Endodermal cell (in vitro differentiated cells): ENCODE results near the gene AOPEP. TPM values are rescaled to one million over a fixed set of nuclear protein-coding genes. Genes with fewer than 3 reads are reported as not detected.

Source experiments
- DNase-seq: peaks from one replicate; pipeline ENCODE4 v3.0.0-alpha.2; 2017
- H3K27ac ChIP-seq: 2 replicates; pipeline ENCODE4 v1.5.1; 2013; ENCODE audit warnings: mild to moderate bottlenecking, low read depth, low read length, moderate library complexity
- H3K27me3 ChIP-seq: 2 replicates; pipeline ENCODE4 v1.6.1; 2013; ENCODE audit warnings: mild to moderate bottlenecking, low read length, moderate library complexity; ENCODE audit not compliant: insufficient read depth, control insufficient read depth, poor library complexity, severe bottlenecking
- H3K36me3 ChIP-seq: 2 replicates; pipeline ENCODE4 v1.7.0; 2013; ENCODE audit warnings: mild to moderate bottlenecking, low read length, moderate library complexity; ENCODE audit not compliant: control insufficient read depth, insufficient read depth
- H3K4me1 ChIP-seq: one replicate; pipeline ENCODE4 v1.7.0; 2013; ENCODE audit warnings: low read length; ENCODE audit not compliant: control insufficient read depth, insufficient read depth
- H3K4me3 ChIP-seq: 2 replicates; pipeline ENCODE4 v1.5.1; 2013; ENCODE audit warnings: mild to moderate bottlenecking, low read length, moderate library complexity
- H3K9ac ChIP-seq: 2 replicates; pipeline ENCODE4 v1.6.1; 2013; ENCODE audit warnings: mild to moderate bottlenecking, low read length, moderate library complexity; ENCODE audit not compliant: poor library complexity, severe bottlenecking; ENCODE audit errors: extremely low read depth
- H3K9me3 ChIP-seq: 2 replicates; pipeline ENCODE4 v1.6.1; 2013; ENCODE audit warnings: mild to moderate bottlenecking, low read length, moderate library complexity; ENCODE audit not compliant: control insufficient read depth
- H3K27ac Mint-ChIP-seq: 2 replicates; pipeline ENCODE4 v1.8.0; 2020; ENCODE audit warnings: mixed read lengths
- H3K27me3 Mint-ChIP-seq: 2 replicates; pipeline ENCODE4 v1.8.0; 2021; ENCODE audit warnings: mild to moderate bottlenecking, mixed read lengths; ENCODE audit not compliant: insufficient read depth
- H3K36me3 Mint-ChIP-seq: 2 replicates; pipeline ENCODE4 v1.8.0; 2020; ENCODE audit warnings: low read depth, mixed read lengths
- H3K4me1 Mint-ChIP-seq: 2 replicates; pipeline ENCODE4 v1.8.0; 2020; ENCODE audit warnings: mixed read lengths
- H3K4me3 Mint-ChIP-seq: 2 replicates; pipeline ENCODE4 v1.8.0; 2020; ENCODE audit warnings: mild to moderate bottlenecking, moderate library complexity, mixed read lengths
- H3K9me3 Mint-ChIP-seq: 2 replicates; pipeline ENCODE4 v1.8.0; 2020; ENCODE audit warnings: mild to moderate bottlenecking, mixed read lengths
- CTCF ChIP-seq: fragments of 200-600 bp; sonication (generic); conservative IDR thresholded peaks from 2 replicates; pipeline ENCODE4 v1.5.0; 2021; ENCODE audit warnings: antibody characterized with exemption, mild to moderate bottlenecking
- WGBS, 2 experiments: methylation state at CpG; one replicate each; pipeline versions ENCODE4 v1.1.5 to v1.1.7; 2013; ENCODE audit warnings: missing lambda C conversion rate in 2 of 2, mixed read lengths in 1 of 2; ENCODE audit not compliant: insufficient coverage in 1 of 2, insufficient read length in 1 of 2; 5-methylcytosine and 5-hydroxymethylcytosine counted together
- total RNA-seq, 2 donors: library from RNA; stranded (reverse); fragmentation: NEBNext Ultra II Directional in 1 of 2; extraction: Animal tissue kit (Norgen Biotek cat#: 25700) in 1 of 2; gene quantifications; 2 replicates in 1 of 2; 3 replicates in 1 of 2; pipeline ENCODE4 v1.2.1, GENCODE V29; 2021

Gene AOPEP
- total RNA-seq, 2 donors from 2014 or later = 23.4 to 33.7 TPM

- 96 to 100% methylated on average over 3 of the region's 3 CpGs for WGBS, 2 experiments
- H3K9ac ChIP-seq = no peak overlapping the region
- H3K27me3 Mint-ChIP-seq = peaks cover 23% of the 10 kb centered on the region
- TF ChIP-seq CTCF = no peak
- H3K9me3 Mint-ChIP-seq = no peaks in the 10 kb centered on the region
- peaks cover 34% of the 10 kb centered on the region for H3K4me1 Mint-ChIP-seq
- H3K27ac ChIP-seq = no peak overlapping the region
- DNase-seq = no peak
- H3K4me1 ChIP-seq = peaks cover 24% of the 10 kb centered on the region
- no peak overlapping the region for H3K27ac Mint-ChIP-seq
- H3K36me3 Mint-ChIP-seq = peaks cover 8% of the 10 kb centered on the region
- no peaks in the 10 kb centered on the region for H3K36me3 ChIP-seq
- no peaks in the 10 kb centered on the region for H3K9me3 ChIP-seq
- no peaks in the 10 kb centered on the region for H3K27me3 ChIP-seq
- H3K4me3 Mint-ChIP-seq = no peak overlapping the region
- H3K4me3 ChIP-seq = no peak overlapping the region
Measured at GRCh38 chr9:94946256-94946655, 219.8 kb downstream of the AOPEP start.

GRCh38 chr9:94948567-94949235 lies 222.2 kb downstream of the AOPEP start:
- Mint-ChIP-seq H3K27me3 (peaks cover 38% of the 10 kb centered on the region), H3K4me1 (peaks cover 44% of the 10 kb centered on the region), H3K4me3 (no peak overlapping the region), H3K36me3 (peaks cover 6% of the 10 kb centered on the region), H3K27ac (no peak overlapping the region), H3K9me3 (no peaks in the 10 kb centered on the region)
- no peak for DNase-seq
- Histone ChIP-seq H3K9me3 (no peaks in the 10 kb centered on the region), H3K27ac (no peak overlapping the region), H3K9ac (no peak overlapping the region), H3K4me3 (peak overlapping the region; percentile 26), H3K27me3 (no peaks in the 10 kb centered on the region), H3K4me1 (peaks cover 33% of the 10 kb centered on the region), H3K36me3 (no peaks in the 10 kb centered on the region)
- WGBS, 2 experiments = 87 to 91% methylated on average over 5 of the region's 5 CpGs
- TF ChIP-seq CTCF = no peak

GRCh38 chr9:94949370-94949769 lies 222.9 kb downstream of the AOPEP start:
- Mint-ChIP-seq H3K9me3 (no peaks in the 10 kb centered on the region), H3K4me1 (peaks cover 44% of the 10 kb centered on the region), H3K27ac (no peak overlapping the region), H3K36me3 (peaks cover 6% of the 10 kb centered on the region), H3K27me3 (peaks cover 38% of the 10 kb centered on the region), H3K4me3 (no peak overlapping the region)
- no peaks in the 10 kb centered on the region for H3K36me3 ChIP-seq
- H3K9me3 ChIP-seq = no peaks in the 10 kb centered on the region
- H3K27ac ChIP-seq = no peak overlapping the region
- H3K9ac ChIP-seq = no peak overlapping the region
- 25% methylated on average over 1 to 5 of the region's 5 CpGs for WGBS, 2 experiments
- no peak overlapping the region for H3K4me3 ChIP-seq
- TF ChIP-seq CTCF = no peak
- no peaks in the 10 kb centered on the region for H3K27me3 ChIP-seq
- DNase-seq = peak; percentile 70
- H3K4me1 ChIP-seq = peaks cover 33% of the 10 kb centered on the region
